ENCODE results near the gene GALNT9.

DNA sequence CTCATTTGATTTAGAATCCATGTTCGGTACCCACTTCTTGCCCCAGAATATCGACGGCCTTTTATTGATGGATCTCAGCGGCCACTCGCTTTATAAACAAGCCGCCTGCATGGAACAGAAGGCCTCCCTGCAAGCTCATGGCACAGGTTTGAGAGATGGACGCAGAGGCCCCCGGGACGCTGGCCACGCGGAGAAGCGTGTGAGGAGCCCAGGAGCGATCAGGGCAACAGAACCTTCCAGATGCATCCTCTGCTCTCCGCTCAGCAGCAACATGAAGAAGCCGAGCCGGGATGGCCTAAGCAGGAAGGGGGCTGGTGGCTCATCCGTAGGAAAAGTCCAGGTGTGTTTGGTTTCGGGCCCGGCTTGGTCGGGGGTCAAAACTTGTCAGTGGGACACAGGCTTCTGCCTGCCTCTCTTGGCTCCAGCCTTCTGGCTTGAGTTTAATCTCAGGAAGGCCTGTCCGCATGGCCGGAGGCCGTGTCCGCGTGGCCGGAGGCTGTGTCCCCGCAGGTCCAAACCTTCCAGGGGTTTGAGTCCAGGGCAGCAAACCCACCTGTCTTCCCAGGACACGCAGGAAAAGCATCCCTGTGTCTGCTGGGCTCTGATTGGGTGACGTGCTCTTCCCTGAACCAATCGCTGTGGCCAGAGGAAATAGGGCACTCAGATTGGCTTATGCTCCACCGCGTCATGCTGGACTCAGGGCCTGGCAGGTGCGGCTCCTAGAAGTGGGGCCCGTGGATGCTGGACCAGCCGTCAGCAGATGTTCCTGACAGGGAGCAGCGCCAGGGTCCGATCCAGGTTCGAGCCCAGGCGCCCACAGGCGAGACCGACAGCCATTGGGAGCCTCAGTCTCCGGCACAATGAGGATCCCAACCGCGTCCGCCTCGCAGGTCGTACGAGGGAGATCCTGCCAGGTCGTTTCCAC is 65.0 kb downstream of the GALNT9 start:
- no peak for TF ChIP-seq NFRKB (IDR thresholded peaks at IDR 0.05)
- no peak for TF ChIP-seq HDGF (IDR thresholded peaks at IDR 0.05; ENCODE audit: borderline replicate concordance)
- TF ChIP-seq SUZ12 (IDR thresholded peaks at IDR 0.05): no peak
- TF ChIP-seq TARDBP (IDR thresholded peaks at IDR 0.05): no peak
- no peak for TF ChIP-seq FOXA1 (IDR thresholded peaks at IDR 0.05)
- no peak for TF ChIP-seq BHLHE40 (IDR thresholded peaks at IDR 0.05; ENCODE audit: borderline replicate concordance)
- no peak for TF ChIP-seq FOXK2 (IDR thresholded peaks at IDR 0.05)
- no peak for TF ChIP-seq SP1 (IDR thresholded peaks at IDR 0.05)
- TF ChIP-seq L3MBTL2 (conservative IDR thresholded peaks at IDR 0.05): no peak

Measured in HEK293T (cell line).